NB4 (cell line): ENCODE measurements around the gene SEPTIN12.

ENCODE experiments used
- CTCF ChIP-seq: IDR thresholded peaks from one replicate; pipeline ENCODE4 v1.5.1; 2012; ENCODE audit warnings: low read depth, low read length
- MYC ChIP-seq: IDR thresholded peaks from 2 replicates; pipeline ENCODE4 v1.6.1; 2011; ENCODE audit warnings: low read depth, low read length
- POLR2A ChIP-seq: IDR thresholded peaks from 2 replicates; pipeline ENCODE4 v1.6.1; 2011; ENCODE audit warnings: mild to moderate bottlenecking; ENCODE audit not compliant: insufficient read length; ENCODE audit errors: extremely low read depth

GRCh38 chr16:4800290-4801041, 12.3 kb upstream of the SEPTIN12 start:
- peak; percentile 37 for TF ChIP-seq POLR2A
- no peak for TF ChIP-seq CTCF
- TF ChIP-seq MYC: peak; percentile 85; the same call in 1 of the 2 replicates
